H1 (cell line): Measurements from ENCODE around the gene MMP12.

Experiments used
- CHD2 ChIP-seq: IDR thresholded peaks from 2 replicates; pipeline ENCODE4 v1.6.1; 2012; ENCODE audit warnings: low read length, improper control_type of control experiment
- CTCF ChIP-seq, 3 experiments: IDR thresholded peaks; 1 replicate in 2 of 3; 2 replicates in 1 of 3; pipeline versions ENCODE4 v1.5.1 to v1.6.1; 2011; ENCODE audit warnings: low read length in 3 of 3, mild to moderate bottlenecking in 3 of 3, inconsistent platforms in 2 of 3, low read depth in 1 of 3, moderate library complexity in 1 of 3; ENCODE audit not compliant: insufficient read depth in 1 of 3; ENCODE audit errors: control extremely low read depth in 1 of 3
- EP300 ChIP-seq, 2 experiments: IDR thresholded peaks; 1 replicate in 1 of 2; 2 replicates in 1 of 2; pipeline ENCODE4 v1.6.1; 2011 to 2012; ENCODE audit warnings: low read depth in 2 of 2, low read length in 2 of 2, mild to moderate bottlenecking in 2 of 2, borderline replicate concordance in 1 of 2, inconsistent platforms in 1 of 2, moderate library complexity in 1 of 2
- EZH2 ChIP-seq: fragments of 200-600 bp; sonication (generic); IDR thresholded peaks from 2 replicates; pipeline ENCODE4 v1.7.1; 2012; ENCODE audit warnings: low read depth, mild to moderate bottlenecking, moderate library complexity, low read length, inconsistent platforms; ENCODE audit not compliant: severe bottlenecking
- POLR2A ChIP-seq, 2 experiments: IDR thresholded peaks; 1 replicate in 1 of 2; 2 replicates in 1 of 2; pipeline ENCODE4 v1.6.1; 2011; ENCODE audit warnings: low read depth in 2 of 2, low read length in 2 of 2, mild to moderate bottlenecking in 2 of 2; ENCODE audit errors: control extremely low read depth in 1 of 2
- SIX5 ChIP-seq: IDR thresholded peaks from 2 replicates; pipeline ENCODE4 v1.6.1; 2011; ENCODE audit warnings: mild to moderate bottlenecking, low read depth, low read length
- SRF ChIP-seq: IDR thresholded peaks from 2 replicates; pipeline ENCODE4 v1.6.1; 2011; ENCODE audit warnings: mild to moderate bottlenecking, low read depth, low read length, moderate library complexity
- USF2 ChIP-seq: IDR thresholded peaks from 2 replicates; pipeline ENCODE4 v1.6.1; 2011; ENCODE audit warnings: low read length, improper control_type of control experiment
- ZNF274 ChIP-seq: IDR thresholded peaks from 2 replicates; pipeline ENCODE4 v1.7.0; 2012; ENCODE audit warnings: low read length, borderline replicate concordance; ENCODE audit errors: extremely low read depth

DNA sequence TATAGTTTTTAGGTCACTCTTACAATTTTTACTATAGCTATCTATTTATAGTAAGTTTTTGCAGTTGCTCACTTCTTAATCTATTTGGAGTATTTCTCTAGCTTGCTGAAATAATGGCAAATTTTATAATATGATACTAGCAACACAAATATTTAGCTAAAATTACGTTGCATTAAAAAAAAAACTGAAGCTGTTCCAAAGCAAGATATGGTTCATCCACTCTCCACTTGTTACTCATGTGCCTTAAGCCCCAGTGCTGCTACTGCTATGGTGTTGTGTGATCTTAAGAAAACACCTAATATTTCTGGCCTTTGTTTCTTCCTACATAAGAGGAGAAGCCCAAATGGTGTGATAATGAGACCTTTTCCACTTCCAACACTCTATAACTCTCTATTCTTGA, 31.9 kb downstream of the MMP12 start:
- TF ChIP-seq POLR2A (IDR thresholded peaks at IDR 0.05; ENCODE audit: control extremely low read depth in 1 of 2, low read depth in 2 of 2, low read length in 2 of 2) (no peak), CTCF (IDR thresholded peaks at IDR 0.05; ENCODE audit: control extremely low read depth in 1 of 3, insufficient read depth in 1 of 3, low read depth in 1 of 3, low read length in 3 of 3) (no peak), SRF (no peak), SIX5 (no peak), EP300 (IDR thresholded peaks at IDR 0.05; ENCODE audit: borderline replicate concordance in 1 of 2, low read depth in 2 of 2, low read length in 2 of 2) (no peak), USF2 (no peak), CHD2 (no peak), ZNF274 (no peak), EZH2 (no peak)
